GM19463 (cell line): Measurements from ENCODE around the gene ZNF618.
"Not testable (repeated sequence)": the region's sequence is repeated elsewhere in the genome, so short reads cannot be mapped to it uniquely, and the experiment has no call there.

Experiments
- ATAC-seq: cut with Tn5 transposase; IDR thresholded peaks from one replicate; pipeline ENCODE4 v1.9.1; 2021; ENCODE audit warnings: mild to moderate bottlenecking, moderate library complexity; ENCODE audit not compliant: unreplicated experiment

The ZNF618 gene

DNA sequence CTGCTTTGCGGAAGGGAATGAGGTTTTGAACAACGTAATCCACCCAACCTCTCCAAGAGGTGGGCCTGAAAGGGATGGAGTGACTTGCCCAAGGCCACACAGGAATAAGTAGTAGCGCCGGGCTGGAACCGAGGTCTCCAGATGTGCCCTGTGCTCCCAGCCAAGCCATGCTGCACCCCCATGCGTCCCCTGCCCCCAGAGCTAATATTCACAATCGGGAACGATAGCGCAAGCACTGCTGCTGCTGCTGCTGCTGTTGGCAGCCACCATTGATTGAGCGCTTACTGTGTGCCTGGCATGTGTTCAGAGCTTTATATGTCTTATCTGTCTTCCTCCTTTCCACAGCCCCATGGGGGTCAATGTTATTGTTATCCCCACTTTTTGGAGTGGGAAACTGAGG is 158.1 kb downstream of the ZNF618 start:
- ATAC-seq, result no peak

DNA sequence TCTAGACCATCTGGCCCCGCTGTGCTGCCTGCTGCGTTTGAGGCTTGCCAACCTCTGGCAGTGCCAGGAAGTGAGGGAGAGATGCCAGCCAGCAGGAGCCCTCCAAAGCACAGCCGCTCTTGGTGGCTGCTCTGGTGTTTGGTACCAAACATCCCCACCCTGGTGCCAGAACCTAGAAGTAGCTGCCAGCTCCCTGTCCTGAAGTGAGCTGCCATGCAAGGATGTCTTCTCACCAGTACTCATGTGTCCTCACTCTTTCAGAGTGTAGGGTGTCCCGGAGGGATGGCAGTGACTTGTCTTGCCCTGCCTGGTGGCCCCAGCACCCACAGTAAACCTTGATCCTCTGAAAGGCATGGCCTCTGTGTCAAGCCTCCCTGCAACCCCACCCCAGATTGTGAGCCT is 158.6 kb downstream of the ZNF618 start:
- ATAC-seq, result no peak

DNA sequence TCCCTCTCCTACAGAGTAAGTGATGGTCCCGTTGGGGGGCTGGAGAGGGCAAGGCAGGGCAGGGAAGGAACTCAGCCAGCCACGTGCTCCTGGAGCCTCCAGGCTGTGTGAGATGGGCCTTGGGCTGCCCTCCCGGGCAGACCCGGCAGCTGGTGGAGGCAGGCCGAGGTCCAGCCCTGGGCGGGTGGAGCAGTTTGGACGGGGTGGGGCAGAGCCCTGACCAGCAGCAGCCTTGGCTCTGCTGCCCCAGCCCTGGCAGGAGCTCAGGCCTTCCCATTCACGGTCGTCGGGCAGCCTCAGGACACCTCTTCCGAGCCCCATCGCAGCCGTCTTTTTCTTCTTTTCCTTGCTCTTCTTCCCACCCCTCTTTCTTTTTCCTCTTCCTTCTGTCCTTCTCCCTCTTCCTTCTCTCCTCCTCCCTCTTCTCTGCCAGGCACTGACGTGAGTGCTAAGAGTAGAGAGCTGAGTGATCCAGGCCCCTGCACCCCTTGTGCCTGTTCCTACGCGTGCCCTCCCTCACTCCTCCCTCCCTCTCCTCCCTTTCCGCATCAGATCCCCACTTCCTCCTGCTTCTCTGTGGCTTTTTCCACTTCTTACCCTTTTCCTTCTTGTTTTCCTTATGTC is 159.2 kb downstream of the ZNF618 start:
- ATAC-seq, result no peak

DNA sequence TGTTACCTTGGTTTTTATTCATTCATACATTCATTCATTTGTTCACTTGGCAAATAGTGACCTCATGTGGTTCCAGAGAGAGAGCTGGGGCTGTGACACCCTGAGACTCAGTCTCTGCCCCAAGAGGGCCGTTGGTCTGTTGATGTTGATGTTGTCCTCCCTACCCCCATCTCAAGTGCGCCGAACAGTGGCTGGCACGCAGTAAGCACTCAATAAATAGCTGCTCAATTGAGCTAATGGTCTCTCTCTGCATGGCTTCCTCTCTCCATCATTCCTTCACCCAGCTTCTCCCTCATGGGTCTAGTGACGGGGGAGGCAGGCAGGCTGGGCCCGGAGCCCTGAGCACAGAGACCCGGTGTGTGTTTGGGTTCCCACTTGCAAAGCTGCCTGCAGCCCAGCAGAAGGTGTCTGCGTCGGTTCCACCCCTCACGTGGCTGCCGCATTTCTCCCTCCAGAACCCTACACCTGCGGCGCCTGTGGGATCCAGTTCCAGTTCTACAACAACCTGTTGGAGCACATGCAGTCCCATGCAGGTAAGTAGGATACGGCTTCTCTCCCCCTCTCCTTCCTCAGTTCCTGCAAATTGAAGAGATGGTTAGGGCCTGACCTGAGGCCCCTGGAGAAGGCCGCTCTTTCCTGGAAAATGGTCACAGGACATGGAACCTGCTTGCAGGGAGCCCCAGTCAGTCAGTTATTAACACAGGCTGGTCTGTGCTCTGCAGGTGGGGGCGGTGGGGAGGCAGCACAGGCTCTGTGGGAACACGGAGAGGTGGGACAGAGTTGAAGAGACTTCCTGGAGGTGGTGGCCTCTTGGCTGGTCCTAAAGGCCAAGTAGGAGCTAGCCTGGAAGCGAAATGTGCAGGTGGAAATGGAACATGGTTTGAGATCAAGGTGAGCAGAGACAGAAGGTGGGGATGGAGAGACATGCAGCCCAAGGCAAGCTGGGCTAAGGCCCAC is 160.0 kb downstream of the ZNF618 start:
- ATAC-seq, result no peak

DNA sequence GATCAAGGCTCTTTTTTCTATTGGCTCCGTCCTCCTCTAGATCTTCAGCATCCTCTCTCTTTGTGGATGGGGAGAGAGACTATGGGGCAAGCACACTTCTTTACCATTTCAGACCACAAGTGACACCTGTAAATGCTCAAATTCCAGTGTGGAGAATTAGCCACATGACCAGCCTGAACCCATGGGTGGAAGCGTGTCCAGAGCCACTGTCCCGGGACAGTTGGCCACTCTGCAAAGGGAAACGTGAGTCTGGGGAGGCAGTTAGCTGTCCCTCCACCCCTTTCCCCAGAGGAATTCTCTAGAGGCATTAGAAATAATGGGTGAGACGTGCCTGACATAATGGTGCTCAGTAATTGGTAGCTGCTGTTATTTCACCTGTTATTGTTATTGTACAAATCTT is 161.1 kb downstream of the ZNF618 start:
- ATAC-seq, result no peak

DNA sequence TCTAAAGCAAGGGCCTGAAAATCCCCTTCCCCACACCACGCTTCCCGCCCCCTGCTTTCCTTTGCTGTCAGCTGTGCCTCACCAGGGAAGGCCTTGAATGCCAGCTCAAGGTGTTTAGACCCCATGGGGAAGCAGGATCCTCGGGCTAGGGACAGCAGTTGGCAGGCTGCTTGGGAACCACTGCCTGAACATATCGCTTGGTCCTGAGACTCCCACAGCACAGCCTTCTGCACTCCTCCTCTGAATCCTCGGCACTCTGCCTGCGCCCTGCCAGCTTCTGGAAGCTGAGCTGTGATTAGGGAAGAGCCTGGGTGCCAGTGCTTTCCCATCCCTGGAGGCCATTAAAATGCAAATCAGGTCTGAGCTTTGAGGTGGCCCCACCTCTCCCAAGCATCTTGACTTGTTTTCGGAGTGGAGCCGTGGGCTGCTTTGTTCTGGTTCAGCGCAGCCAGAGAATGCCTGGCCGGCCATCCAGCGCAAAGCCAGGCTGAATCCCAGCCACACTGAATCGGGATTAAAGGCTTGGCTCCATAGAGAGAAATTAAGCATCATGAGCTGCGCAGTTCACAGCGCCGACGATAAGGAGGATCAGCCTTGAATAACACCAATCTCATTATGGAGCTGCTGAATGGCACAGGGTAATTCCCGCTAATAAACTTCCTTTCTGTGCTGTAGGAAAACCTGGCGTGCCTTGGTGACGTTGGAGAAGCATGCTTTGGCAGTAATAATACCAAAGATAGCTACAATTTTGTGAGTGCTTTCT is 162.0 kb downstream of the ZNF618 start:
- no peak for ATAC-seq

DNA sequence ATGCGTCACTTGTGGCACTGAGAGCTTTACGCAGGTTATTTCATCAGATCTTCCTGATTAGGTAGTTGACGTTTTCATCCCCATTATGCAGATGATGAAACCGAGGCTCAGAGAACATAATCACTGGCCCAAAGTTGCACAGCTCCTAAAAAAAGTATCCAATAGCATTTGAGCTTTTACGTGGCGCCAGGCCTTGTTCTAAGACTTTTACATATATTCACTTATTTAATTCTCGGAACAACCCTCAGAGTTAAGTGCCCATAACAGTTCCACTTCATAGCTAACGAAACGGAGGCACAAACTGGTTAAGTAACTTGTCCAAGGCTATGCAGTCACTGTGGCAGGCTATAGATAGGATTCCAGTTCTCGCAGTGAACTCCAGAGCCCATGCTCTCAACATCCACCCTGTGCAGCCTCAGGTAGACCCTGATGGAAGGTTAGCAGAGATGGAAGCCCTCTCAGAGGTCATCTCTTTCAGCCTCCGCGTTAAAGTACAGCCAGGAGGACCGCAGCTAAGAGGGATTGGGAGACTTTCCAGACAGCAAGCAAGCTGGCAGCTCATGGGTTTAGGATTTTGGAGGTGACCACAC is 162.7 kb downstream of the ZNF618 start:
- ATAC-seq, result no peak

DNA sequence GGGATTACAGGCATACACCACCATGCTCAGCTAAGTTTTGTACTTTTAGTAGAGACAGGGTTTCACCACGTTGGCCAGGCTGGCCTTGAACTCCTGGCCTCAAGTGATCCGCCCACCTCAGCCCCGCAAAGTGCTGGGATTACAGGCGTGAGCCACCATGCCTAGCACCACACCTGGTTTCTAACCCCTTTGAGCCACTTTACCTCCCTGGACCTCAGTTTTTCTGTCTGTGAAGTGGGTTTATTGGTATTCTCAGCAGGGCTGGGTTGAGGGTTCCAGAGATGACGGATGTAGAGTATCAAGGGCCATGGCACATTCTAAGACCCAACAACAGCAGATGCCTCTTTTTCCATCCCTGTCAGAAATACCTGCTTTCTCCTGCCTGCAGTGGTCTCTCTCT is 163.4 kb downstream of the ZNF618 start:
- ATAC-seq, result no peak

DNA sequence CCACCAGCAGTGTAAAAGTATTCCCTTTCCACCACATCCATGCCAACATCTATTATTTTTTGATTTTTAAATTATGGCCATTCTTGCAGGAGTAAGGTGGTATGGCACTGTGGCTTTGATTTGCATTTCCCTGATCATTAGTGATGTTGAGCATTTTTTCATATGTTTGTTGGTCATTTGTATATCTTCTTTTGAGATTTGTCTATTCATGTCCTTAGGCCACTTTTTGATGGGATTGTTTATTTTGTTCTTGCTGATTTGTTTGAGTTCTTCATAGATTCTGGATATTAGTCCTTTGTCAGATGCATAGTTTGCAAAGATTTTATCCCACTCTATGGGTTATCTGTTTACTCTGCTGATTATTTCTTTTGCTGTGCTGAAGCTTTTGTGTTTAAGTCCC is 167.6 kb downstream of the ZNF618 start:
- ATAC-seq, result not testable (repeated sequence)

DNA sequence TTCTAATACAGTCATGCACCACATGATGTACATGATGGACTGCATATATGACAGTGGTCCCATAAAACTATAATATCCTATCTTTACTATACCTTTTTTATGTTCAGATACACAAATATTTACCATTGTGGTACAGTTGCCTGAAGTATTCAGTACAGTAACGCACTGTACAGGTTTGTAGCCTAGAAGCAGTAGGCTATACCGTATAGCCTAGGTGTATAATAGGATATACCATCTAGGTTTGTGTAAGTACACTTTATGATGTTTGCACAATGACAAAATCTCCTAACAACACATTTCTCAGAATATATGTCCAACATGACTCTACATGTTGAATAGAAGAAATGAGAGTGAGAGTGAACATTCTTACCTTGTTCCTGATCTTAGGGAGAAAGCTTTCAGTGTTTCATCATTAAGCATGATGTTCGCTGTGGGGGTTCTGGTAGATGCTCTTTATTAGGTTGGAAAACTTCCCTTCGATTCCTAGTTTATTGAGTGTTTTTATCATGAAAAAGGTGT is 170.2 kb downstream of the ZNF618 start:
- ATAC-seq, result no peak

DNA sequence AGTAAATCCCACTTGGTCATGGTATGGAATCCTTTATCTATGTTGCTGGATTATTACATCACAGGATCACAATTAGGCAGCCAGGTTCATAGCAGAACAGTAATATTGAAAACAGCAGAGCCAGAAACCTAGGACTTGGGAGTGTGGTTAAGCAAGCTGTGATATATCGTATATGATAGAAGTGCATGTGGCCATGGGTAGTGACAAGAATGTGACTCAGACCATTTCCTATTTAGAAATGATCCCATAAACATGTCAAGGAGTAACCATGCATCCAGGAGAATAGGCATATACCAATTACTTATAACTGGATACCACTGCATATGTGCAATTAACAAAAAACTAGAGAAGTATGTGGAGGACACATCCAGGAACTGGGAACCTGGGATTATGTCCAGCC is 170.8 kb downstream of the ZNF618 start:
- ATAC-seq, result no peak

DNA sequence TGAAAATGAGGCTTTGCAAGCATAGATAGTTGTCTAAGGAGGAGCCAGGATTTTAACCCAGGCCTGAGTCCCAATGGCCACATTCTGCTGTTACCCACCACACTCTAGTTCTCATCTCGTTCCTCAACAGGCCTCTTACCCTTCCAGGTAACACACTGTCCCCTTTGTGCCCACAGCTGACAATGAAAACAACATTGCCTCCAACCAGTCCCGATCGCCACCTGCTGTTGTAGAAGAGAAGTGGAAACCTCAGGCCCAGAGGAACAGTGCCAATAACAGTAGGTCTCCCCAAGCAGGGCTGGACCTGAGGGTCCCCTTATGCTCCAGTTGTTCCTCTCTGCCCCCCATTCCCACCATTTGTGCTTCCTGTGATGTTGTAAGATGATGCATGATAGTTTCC is 171.6 kb downstream of the ZNF618 start:
- no peak for ATAC-seq

DNA sequence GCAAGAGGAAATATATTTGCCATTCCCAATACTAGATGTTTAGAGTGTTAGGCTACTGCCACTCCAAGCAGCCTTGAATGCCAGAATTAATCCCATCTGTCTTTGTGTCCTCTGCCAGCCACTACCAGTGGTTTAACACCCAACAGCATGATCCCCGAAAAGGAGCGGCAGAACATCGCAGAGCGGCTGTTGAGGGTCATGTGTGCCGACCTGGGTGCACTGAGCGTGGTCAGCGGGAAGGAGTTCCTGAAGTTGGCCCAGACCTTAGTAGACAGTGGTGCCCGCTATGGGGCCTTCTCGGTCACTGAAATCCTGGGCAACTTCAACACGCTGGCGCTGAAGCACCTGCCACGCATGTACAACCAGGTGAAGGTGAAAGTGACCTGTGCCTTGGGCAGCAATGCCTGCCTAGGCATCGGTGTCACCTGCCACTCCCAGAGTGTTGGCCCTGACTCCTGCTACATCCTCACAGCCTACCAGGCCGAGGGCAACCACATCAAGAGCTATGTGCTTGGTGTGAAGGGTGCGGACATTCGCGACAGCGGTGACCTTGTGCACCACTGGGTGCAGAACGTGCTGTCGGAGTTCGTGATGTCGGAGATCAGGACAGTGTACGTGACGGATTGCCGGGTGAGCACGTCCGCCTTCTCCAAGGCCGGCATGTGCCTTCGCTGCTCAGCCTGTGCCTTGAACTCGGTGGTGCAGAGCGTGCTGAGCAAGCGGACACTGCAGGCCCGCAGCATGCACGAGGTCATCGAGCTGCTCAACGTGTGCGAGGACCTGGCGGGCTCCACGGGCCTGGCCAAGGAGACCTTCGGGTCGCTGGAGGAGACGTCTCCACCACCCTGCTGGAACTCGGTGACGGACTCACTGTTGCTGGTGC is 172.7 kb downstream of the ZNF618 start:
- no peak for ATAC-seq

DNA sequence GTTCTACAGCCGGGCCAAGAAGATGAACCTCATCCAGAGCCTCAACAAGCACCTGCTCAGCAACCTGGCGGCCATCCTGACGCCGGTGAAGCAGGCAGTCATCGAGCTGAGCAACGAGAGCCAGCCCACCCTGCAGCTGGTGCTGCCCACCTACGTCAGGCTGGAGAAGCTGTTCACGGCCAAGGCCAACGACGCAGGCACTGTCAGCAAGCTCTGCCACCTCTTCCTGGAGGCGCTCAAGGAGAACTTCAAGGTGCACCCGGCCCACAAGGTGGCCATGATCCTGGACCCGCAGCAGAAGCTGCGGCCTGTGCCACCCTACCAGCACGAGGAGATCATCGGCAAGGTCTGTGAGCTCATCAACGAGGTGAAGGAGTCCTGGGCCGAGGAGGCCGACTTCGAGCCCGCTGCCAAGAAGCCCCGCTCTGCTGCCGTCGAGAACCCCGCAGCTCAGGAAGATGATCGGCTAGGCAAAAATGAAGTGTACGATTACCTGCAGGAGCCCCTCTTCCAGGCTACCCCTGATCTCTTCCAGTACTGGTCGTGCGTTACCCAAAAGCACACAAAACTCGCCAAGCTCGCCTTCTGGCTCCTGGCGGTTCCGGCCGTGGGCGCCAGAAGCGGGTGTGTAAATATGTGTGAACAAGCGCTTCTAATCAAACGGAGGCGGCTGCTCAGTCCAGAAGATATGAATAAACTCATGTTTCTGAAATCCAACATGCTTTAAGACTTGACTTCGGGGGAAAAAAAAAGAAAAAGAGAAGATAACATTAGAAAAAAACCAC is 173.5 kb downstream of the ZNF618 start:
- ATAC-seq, result no peak

DNA sequence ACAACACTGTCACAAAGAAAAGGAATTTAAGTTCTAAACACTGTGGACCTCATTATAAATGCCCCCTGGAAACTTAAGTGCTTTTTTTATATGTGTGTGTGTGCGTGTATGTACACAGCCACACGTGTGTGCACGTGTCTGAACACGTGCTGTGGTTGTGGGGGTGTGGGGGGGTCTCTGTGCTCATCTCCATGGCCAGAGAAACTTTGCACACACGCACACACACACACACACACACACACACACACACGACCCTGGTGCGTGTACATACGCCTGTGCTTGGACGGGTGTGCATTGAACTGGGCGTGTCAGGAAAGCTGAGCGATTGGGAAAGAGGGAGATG is 174.1 kb downstream of the ZNF618 start:
- ATAC-seq, result no peak

DNA sequence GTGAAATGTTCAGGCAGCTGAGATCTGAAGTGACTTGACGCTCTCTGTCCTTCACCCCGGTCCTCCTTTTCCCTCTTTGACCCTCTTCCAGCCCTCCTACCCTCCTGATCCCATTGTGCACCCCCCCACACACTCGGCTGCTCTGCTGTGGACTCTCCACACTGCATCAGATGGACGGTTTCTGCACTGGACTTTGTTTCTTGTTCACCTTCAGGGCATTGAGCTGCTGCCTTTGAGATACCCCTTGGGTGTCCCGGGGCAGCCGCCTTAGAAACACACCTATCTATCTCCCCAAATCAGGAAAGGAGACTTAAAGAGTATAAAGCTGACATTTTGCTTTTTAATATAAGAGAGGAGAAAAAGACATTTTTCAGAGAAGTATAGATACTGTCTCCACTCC is 174.5 kb downstream of the ZNF618 start:
- no peak for ATAC-seq

DNA sequence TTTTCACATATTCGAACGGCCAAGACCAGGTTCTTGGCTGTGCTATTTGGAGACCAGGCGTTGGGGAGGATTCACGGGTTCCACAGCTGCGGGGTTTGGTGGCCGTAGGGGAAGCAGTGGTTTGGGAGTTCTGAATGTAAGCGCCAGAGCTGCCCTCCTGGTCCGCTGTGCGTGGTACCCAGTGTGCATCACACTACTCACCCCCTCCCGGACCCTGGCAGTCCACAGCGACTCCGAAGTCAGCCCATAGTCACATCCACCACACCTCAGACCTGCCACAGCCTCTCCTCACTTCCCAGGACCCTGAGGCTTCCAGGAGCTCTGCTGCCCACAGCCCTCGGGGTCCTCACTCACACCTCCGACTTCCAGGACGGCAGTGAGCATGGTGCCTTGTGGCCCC is 175.2 kb downstream of the ZNF618 start:
- no peak for ATAC-seq

DNA sequence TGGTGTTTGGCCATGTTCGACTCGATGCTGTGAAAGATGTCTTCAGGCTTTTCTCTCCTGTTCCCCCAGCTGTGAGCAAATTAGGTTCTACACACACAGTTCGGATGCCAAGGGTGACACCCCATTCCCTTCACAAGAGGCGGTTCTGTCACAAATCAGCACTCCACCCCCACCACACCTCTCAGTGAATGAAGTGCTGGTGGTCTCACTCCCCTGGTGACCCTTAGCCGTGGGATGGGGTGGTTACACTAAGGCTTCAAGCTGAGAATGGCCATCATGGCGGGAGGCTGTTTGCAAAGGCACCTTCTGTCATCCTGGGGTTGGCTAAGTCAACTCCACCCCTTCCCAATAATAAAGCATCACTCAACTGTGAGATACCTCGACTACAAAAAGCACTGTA is 175.6 kb downstream of the ZNF618 start:
- no peak for ATAC-seq

DNA sequence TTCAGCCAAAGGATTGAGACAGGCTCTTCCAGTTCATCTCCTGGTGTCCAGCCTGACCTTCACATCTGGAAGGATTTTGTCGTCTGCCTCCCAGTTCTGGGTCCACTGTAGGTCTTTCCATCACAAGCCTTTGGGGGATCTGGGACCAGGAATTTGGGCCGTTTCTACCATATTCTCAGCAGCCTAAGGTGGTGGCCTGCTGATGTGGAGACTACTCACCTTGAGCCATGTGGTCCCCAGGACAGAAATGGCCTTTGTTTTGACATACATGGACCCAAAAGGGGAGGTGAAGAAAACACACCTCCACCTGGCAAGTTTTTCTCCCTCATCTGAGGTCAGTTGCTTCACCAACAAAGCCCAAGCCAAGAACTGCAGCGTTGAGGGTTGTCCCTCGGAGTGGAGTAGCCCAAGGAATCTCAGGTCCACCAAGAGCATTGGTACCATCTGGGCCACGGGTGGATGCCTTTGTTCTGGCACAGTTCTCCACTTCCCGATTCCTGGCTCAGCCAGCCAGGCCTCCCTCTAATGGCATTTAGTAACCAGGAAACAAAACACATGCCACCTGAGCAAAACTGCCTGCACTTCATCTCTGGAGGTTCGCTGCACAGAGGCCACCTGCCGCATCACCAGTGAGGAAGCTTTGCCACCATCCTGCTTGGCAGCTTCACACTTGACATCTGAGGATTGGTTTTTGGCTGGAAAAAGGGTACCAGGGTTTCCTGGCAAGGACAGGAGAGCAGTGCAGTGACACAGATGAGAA is 177.3 kb downstream of the ZNF618 start:
- no peak for ATAC-seq
